GM12873 (cell line): ENCODE data around the gene ACO2.

Experiments used
- CTCF ChIP-seq: IDR thresholded peaks from 2 replicates; pipeline ENCODE4 v1.5.1; 2012; ENCODE audit warnings: low read depth, mild to moderate bottlenecking, moderate library complexity, low read length, control low read depth; ENCODE audit not compliant: insufficient read depth; ENCODE audit errors: missing control alignments

The ACO2 gene

GRCh38 chr22:41468381-41469217 lies at the start of gene ACO2, which contains the start of gene PHF5A:
Gene ACO2, plus strand, starts transcription at chr22:41469117. Its CDS starts 30 bp downstream, at chr22:41469147.
Gene PHF5A, minus strand, starts transcription at chr22:41468692. Its CDS starts 39 bp downstream, at chr22:41468653.
- no peak for TF ChIP-seq CTCF

GRCh38 chr22:41425660-41426365 lies 43.1 kb upstream of the ACO2 start:
- TF ChIP-seq CTCF: no peak

GRCh38 chr22:41429232-41429950 lies 39.5 kb upstream of the ACO2 start:
- no peak for TF ChIP-seq CTCF

GRCh38 chr22:41429951-41430332 lies 39.0 kb upstream of the ACO2 start:
- no peak for TF ChIP-seq CTCF

DNA sequence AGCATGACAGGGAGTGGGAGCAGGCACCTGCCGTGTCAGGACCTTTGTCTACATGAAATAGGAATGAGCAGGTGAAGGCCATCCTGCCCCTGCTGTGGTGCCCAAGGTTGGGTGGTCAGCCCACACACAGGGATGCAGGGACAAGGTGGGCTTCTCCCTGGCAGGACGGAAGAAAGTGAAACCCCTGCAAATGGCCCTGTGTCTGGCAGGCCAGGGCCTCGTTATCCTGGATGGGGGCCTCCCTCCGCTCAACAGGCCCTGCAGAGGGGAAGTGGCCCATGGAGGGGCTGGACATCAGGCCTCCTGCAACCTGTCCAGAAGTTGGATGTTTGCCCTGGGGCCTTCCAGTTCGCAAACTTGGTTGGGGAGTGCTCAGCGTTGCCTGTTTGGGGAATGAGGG lies 37.3 kb upstream of the ACO2 start:
- TF ChIP-seq CTCF: no peak

- TF ChIP-seq CTCF: no peak
Observed at GRCh38 chr22:41435560-41435959, 33.4 kb upstream of the ACO2 start.
